GM12801 (cell line): ENCODE measurements around the gene COL13A1.
A peak's percentile ranks its signal among the peaks of the same experiment; 100 is the strongest.

ENCODE experiments used
- CTCF ChIP-seq: IDR thresholded peaks from one replicate; pipeline ENCODE4 v1.5.1; 2011; ENCODE audit warnings: control low read depth; ENCODE audit not compliant: insufficient read length; ENCODE audit errors: extremely low read depth

Gene COL13A1

GRCh38 chr10:69957886-69958555, 156.3 kb downstream of the COL13A1 start:
- TF ChIP-seq CTCF = peak; percentile 35

- TF ChIP-seq CTCF = no peak
These were observed 156.8 kb downstream of the COL13A1 start for GRCh38 chr10:69958556-69958902.

- no peak for TF ChIP-seq CTCF
These were observed 158.2 kb downstream of the COL13A1 start for GRCh38 chr10:69959911-69960310.

GRCh38 chr10:69960606-69960987, 158.9 kb downstream of the COL13A1 start:
- no peak for TF ChIP-seq CTCF

GRCh38 chr10:69960988-69961880, 159.5 kb downstream of the COL13A1 start:
- no peak for TF ChIP-seq CTCF

- TF ChIP-seq CTCF = no peak
These were observed 160.4 kb downstream of the COL13A1 start for GRCh38 chr10:69961881-69962745.

- TF ChIP-seq CTCF = no peak
These were observed 161.0 kb downstream of the COL13A1 start for GRCh38 chr10:69962746-69963135.
